Measurements from ENCODE around the gene SPSB1.

GRCh38 chr1:9305216-9305615 lies 12.5 kb downstream of the SPSB1 start:
- TF ChIP-seq CTCF (IDR thresholded peaks at IDR 0.05; ENCODE audit: insufficient read depth, low read length) (no peak), REST (IDR thresholded peaks at IDR 0.05; ENCODE audit: insufficient replicate concordance, low read depth) (no peak), POLR2AphosphoS5 (IDR thresholded peaks at IDR 0.05; ENCODE audit: low read depth) (no peak), GABPA (IDR thresholded peaks at IDR 0.05; ENCODE audit: low read depth) (no peak), SPI1 (IDR thresholded peaks at IDR 0.05; ENCODE audit: borderline replicate concordance, low read depth) (no peak)

Measured in HL-60 (cell line).